Measurements from ENCODE around the gene PLEKHJ1. TPM values are rescaled to one million over a fixed set of nuclear protein-coding genes. Genes with fewer than 3 reads are reported as not detected.

Gene PLEKHJ1
- polyA plus RNA-seq, 1 donor from 2014 or later = 219 TPM

DNA sequence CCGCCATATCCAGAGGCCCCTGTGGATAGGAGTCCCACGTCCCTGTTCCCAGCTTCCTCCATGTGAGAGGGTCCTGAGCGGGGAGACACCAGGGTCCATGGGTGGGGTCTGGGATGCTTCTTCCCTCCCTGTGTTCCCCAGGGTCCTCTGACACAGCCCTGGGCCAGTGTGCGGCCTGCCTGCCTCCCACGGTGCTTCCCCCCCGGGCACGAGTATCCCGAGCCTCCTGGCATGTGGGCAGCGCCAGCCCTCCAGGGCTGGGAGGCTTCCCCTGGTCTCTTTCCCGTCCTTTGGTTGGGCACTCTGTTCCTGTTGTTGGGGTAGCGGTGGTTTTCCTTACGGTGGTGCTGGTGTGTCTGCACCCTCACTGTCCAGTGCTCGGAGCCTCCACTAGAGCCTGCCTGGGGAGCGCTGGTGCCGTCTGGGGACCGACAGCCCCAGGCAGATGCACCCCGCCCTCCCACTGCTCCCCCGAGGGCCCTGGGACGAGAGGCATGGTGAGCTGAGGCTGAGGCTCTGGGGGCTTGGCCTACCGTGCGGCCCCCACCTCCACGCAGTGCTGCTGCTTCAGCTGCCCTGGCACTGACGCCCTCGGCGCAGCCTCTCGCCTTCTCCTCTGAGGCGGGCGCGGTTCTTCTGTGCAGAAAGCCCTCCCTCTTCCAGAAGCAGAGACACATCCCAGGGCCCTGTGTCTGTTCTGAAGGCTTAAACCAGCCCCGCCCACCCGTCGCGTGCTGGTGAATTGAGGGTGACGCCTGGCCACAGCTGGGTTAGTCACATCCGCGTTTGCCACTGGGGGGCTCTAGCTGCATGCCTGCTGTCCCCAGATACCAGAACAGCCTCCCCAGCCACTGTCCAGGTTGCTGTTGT lies 27.9 kb downstream of the PLEKHJ1 start:
- H2AFZ ChIP-seq (ENCODE audit: low read depth, low read length) = no peak overlapping the region
- H3K4me2 ChIP-seq (ENCODE audit: low read length) = no peak overlapping the region
- no peak overlapping the region for H3K27ac ChIP-seq (ENCODE audit: low read length)

DNA sequence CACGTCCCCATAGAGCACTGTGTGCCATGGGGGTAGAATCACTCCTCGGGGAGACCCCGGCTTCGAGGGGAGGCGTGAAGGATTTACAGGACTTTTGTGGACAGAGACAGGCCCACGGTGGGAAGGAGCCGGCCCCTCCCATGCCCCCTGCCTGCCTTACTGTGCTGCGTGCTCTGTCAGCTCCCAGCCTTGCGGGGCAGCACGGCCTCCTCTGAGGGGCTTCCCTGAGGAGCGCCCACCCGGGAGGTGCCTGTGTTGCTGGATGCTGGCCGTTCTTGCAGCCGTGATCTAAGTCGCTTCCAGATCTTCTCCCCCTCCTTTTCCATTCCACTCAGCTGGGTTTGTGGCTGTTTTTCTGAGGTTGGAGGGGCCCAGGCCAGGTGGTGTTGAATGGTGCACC lies 29.1 kb downstream of the PLEKHJ1 start:
- Histone ChIP-seq H3K9ac (ENCODE audit: low read length) (no peak overlapping the region), H3K27ac (ENCODE audit: low read length) (no peak overlapping the region), H3K4me2 (ENCODE audit: low read length) (no peak overlapping the region), H3K36me3 (ENCODE audit: insufficient read depth, low read length) (no peaks in the 10 kb centered on the region), H3K27me3 (ENCODE audit: insufficient read depth, low read depth, low read length) (no peaks in the 10 kb centered on the region), H3K9me2 (ENCODE audit: insufficient read depth, low read length) (no peaks in the 10 kb centered on the region), H3K9me3 (ENCODE audit: low read length) (no peaks in the 10 kb centered on the region), H3K4me3 (ENCODE audit: low read length) (no peak overlapping the region), H3F3A (ENCODE audit: insufficient read depth, low read length, poor library complexity, severe bottlenecking) (no peaks in the 10 kb centered on the region), H4K20me1 (ENCODE audit: insufficient read depth) (no peaks in the 10 kb centered on the region), H3K79me2 (replicated peaks; ENCODE audit: insufficient read depth, low read length) (no peaks in the 10 kb centered on the region), H2AFZ (ENCODE audit: low read depth, low read length) (no peak overlapping the region)
- TF ChIP-seq, protein P1, sequence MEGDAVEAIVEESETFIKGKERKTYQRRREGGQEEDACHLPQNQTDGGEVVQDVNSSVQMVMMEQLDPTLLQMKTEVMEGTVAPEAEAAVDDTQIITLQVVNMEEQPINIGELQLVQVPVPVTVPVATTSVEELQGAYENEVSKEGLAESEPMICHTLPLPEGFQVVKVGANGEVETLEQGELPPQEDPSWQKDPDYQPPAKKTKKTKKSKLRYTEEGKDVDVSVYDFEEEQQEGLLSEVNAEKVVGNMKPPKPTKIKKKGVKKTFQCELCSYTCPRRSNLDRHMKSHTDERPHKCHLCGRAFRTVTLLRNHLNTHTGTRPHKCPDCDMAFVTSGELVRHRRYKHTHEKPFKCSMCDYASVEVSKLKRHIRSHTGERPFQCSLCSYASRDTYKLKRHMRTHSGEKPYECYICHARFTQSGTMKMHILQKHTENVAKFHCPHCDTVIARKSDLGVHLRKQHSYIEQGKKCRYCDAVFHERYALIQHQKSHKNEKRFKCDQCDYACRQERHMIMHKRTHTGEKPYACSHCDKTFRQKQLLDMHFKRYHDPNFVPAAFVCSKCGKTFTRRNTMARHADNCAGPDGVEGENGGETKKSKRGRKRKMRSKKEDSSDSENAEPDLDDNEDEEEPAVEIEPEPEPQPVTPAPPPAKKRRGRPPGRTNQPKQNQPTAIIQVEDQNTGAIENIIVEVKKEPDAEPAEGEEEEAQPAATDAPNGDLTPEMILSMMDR (IDR thresholded peaks at IDR 0.05; ENCODE audit: poor library complexity, severe bottlenecking) = no peak
- no peak for TF ChIP-seq EZH2 (IDR thresholded peaks at IDR 0.05; ENCODE audit: borderline replicate concordance, insufficient read depth, low read length, poor library complexity, severe bottlenecking)
- no peak for TF ChIP-seq POLR2AphosphoS5 (IDR thresholded peaks at IDR 0.05)
- TF ChIP-seq SMC3 (conservative IDR thresholded peaks at IDR 0.05; ENCODE audit: poor library complexity) = no peak
- no peak for TF ChIP-seq RAD21 (conservative IDR thresholded peaks at IDR 0.05)
- TF ChIP-seq TAF1 (IDR thresholded peaks at IDR 0.05; ENCODE audit: low read depth) = no peak
- TF ChIP-seq MXI1 (conservative IDR thresholded peaks at IDR 0.05; ENCODE audit: poor library complexity, severe bottlenecking) = no peak
- no peak for TF ChIP-seq EP300 (conservative IDR thresholded peaks at IDR 0.05; ENCODE audit: poor library complexity, severe bottlenecking)
- TF ChIP-seq, protein P2, sequence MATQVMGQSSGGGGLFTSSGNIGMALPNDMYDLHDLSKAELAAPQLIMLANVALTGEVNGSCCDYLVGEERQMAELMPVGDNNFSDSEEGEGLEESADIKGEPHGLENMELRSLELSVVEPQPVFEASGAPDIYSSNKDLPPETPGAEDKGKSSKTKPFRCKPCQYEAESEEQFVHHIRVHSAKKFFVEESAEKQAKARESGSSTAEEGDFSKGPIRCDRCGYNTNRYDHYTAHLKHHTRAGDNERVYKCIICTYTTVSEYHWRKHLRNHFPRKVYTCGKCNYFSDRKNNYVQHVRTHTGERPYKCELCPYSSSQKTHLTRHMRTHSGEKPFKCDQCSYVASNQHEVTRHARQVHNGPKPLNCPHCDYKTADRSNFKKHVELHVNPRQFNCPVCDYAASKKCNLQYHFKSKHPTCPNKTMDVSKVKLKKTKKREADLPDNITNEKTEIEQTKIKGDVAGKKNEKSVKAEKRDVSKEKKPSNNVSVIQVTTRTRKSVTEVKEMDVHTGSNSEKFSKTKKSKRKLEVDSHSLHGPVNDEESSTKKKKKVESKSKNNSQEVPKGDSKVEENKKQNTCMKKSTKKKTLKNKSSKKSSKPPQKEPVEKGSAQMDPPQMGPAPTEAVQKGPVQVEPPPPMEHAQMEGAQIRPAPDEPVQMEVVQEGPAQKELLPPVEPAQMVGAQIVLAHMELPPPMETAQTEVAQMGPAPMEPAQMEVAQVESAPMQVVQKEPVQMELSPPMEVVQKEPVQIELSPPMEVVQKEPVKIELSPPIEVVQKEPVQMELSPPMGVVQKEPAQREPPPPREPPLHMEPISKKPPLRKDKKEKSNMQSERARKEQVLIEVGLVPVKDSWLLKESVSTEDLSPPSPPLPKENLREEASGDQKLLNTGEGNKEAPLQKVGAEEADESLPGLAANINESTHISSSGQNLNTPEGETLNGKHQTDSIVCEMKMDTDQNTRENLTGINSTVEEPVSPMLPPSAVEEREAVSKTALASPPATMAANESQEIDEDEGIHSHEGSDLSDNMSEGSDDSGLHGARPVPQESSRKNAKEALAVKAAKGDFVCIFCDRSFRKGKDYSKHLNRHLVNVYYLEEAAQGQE (IDR thresholded peaks at IDR 0.05; ENCODE audit: borderline replicate concordance) = no peak

More for the DNA sequence above, 27.9 kb downstream of the PLEKHJ1 start:
- no peak overlapping the region for H3K9ac ChIP-seq (ENCODE audit: low read length)
- H3K79me2 ChIP-seq (replicated peaks; ENCODE audit: insufficient read depth, low read length) = no peaks in the 10 kb centered on the region
- no peaks in the 10 kb centered on the region for H3K27me3 ChIP-seq (ENCODE audit: insufficient read depth, low read depth, low read length)
- H3K36me3 ChIP-seq (ENCODE audit: insufficient read depth, low read length) = no peaks in the 10 kb centered on the region
- H4K20me1 ChIP-seq (ENCODE audit: insufficient read depth) = no peaks in the 10 kb centered on the region
- H3F3A ChIP-seq (ENCODE audit: insufficient read depth, low read length, poor library complexity, severe bottlenecking) = no peaks in the 10 kb centered on the region
- H3K4me3 ChIP-seq (ENCODE audit: low read length) = no peak overlapping the region
- TF ChIP-seq RAD21 (conservative IDR thresholded peaks at IDR 0.05) (no peak), MXI1 (conservative IDR thresholded peaks at IDR 0.05; ENCODE audit: poor library complexity, severe bottlenecking) (no peak), SMC3 (conservative IDR thresholded peaks at IDR 0.05; ENCODE audit: poor library complexity) (no peak)
- TF ChIP-seq, protein P2 (IDR thresholded peaks at IDR 0.05; ENCODE audit: borderline replicate concordance) = no peak
- no peaks in the 10 kb centered on the region for H3K9me2 ChIP-seq (ENCODE audit: insufficient read depth, low read length)
- H3K9me3 ChIP-seq (ENCODE audit: low read length) = no peaks in the 10 kb centered on the region

All from neural cell (in vitro differentiated cells).